DOHH2 (cell line): ENCODE measurements around the gene HIVEP3.

Experiments used
- EZH2phosphoT487 ChIP-seq: fragments of 200-600 bp; sonication (generic); IDR thresholded peaks from 2 replicates; pipeline ENCODE4 v1.6.1; 2017; ENCODE audit warnings: borderline replicate concordance, mild to moderate bottlenecking, antibody characterized with exemption, low read length, moderate library complexity, mixed read lengths
- TF ChIP-seq, protein P1 (sequence below): fragments of 200-600 bp; sonication (generic); IDR thresholded peaks from one replicate; pipeline ENCODE4 v1.5.1; 2014; ENCODE audit warnings: antibody characterized with exemption, mild to moderate bottlenecking, low read depth, low read length; ENCODE audit not compliant: poor library complexity, severe bottlenecking

DNA sequence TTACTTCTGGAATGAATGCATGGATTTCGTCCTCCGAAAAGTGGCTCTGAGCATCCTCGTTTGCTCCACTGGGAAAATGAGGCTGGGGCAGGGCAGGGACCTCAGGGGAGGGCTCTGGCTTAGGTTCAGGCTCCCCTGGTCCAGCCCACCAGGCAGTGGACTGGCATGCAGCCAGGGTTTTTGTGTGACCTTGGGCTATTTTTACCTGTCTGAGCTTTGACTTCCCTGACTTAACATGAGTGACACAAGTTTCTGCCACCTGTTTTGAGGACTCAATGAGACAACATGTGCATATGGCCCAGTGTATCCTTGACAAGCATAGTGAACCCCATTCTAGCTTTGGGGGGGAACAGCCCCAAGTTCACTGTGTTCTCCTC, 401.7 kb downstream of the HIVEP3 start:
- TF ChIP-seq, protein P1, sequence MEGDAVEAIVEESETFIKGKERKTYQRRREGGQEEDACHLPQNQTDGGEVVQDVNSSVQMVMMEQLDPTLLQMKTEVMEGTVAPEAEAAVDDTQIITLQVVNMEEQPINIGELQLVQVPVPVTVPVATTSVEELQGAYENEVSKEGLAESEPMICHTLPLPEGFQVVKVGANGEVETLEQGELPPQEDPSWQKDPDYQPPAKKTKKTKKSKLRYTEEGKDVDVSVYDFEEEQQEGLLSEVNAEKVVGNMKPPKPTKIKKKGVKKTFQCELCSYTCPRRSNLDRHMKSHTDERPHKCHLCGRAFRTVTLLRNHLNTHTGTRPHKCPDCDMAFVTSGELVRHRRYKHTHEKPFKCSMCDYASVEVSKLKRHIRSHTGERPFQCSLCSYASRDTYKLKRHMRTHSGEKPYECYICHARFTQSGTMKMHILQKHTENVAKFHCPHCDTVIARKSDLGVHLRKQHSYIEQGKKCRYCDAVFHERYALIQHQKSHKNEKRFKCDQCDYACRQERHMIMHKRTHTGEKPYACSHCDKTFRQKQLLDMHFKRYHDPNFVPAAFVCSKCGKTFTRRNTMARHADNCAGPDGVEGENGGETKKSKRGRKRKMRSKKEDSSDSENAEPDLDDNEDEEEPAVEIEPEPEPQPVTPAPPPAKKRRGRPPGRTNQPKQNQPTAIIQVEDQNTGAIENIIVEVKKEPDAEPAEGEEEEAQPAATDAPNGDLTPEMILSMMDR, result no peak
- TF ChIP-seq EZH2phosphoT487, result no peak
